NT2/D1 (cell line): Measurements from ENCODE around the gene TGM6.

ENCODE experiments used
- SUZ12 ChIP-seq: IDR thresholded peaks from 2 replicates; pipeline ENCODE4 v1.6.1; 2011; ENCODE audit not compliant: insufficient read length, insufficient read depth; ENCODE audit errors: extremely low read depth
- YY1 ChIP-seq: IDR thresholded peaks from 2 replicates; pipeline ENCODE4 v1.6.1; 2011; ENCODE audit not compliant: insufficient read length, insufficient read depth
- ZNF274 ChIP-seq: IDR thresholded peaks from 2 replicates; pipeline ENCODE4 v1.6.1; 2011; ENCODE audit warnings: mild to moderate bottlenecking, low read depth, low read length

GRCh38 chr20:2418388-2418787 lies 37.7 kb downstream of the TGM6 start:
- TF ChIP-seq ZNF274 (no peak), SUZ12 (no peak), YY1 (no peak)
